Measurements from ENCODE around the gene GPRIN1. TPM values are rescaled to one million over a fixed set of nuclear protein-coding genes. Genes with fewer than 3 reads are reported as not detected.
A peak's percentile ranks its signal among the peaks of the same experiment; 100 is the strongest.

GPRIN1 gene
- total and polyA plus RNA-seq, 2 donors from 2014 or later: 0.45 to 1.3 TPM

DNA sequence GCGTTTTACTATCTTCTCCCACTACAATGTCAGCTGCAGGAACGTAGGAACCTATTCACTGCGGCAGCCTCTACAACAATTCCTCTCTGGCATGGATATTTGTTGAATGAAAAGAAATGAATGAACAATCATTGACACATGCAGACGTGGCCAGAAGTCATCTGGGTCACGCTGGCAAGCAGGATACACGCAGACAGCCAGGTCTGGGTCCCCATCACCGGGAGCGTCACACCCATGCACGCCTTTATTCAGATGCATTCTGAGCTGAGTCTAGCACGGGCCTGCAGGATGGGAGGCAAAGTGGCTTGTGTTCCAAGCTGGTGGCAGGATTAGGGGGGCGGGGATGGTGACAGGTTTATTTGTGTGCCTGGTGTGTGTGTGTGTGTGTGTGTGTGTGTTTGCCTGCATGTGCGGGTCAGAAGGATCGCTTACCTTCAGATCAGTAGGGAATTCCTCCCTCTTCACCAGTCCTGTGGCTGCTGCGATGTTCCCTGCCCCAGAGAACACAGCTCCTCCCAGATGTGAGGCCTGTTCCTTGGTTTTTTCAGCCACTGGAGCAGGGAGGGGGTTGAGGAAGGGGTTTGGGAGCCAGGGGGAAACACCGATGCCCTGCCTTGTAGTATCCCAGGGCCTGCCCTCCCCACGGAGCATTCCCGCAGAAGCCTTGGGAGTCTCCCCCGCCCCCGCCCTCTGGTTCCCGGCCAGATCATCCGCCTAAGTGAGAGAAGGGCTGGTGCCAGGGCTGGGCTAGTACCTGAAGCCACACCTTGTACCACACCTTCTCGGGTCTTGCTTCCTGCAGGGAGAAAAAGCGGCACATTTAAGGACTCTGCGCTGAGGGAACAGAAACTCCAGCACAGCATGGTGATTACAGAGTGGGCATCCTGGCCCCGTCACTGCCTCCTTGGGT lies 16.3 kb upstream of the GPRIN1 start:
- peak in 3 of 5 donors; percentile 27 to 56 (median 32) for DNase-seq
- TF ChIP-seq, protein P1, sequence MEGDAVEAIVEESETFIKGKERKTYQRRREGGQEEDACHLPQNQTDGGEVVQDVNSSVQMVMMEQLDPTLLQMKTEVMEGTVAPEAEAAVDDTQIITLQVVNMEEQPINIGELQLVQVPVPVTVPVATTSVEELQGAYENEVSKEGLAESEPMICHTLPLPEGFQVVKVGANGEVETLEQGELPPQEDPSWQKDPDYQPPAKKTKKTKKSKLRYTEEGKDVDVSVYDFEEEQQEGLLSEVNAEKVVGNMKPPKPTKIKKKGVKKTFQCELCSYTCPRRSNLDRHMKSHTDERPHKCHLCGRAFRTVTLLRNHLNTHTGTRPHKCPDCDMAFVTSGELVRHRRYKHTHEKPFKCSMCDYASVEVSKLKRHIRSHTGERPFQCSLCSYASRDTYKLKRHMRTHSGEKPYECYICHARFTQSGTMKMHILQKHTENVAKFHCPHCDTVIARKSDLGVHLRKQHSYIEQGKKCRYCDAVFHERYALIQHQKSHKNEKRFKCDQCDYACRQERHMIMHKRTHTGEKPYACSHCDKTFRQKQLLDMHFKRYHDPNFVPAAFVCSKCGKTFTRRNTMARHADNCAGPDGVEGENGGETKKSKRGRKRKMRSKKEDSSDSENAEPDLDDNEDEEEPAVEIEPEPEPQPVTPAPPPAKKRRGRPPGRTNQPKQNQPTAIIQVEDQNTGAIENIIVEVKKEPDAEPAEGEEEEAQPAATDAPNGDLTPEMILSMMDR (IDR thresholded peaks at IDR 0.05; ENCODE audit: borderline replicate concordance, extremely low read depth, insufficient read depth): no peak
- H3K36me3 ChIP-seq (ENCODE audit: control insufficient read depth in 2 of 3, insufficient read depth in 3 of 3, low read length in 3 of 3): no peaks in the 10 kb centered on the region
- H3K9me3 ChIP-seq (ENCODE audit: control insufficient read depth in 2 of 3, insufficient read depth in 1 of 3, low read length in 3 of 3): no peaks in the 10 kb centered on the region
- no peak for FAIRE-seq
- peaks cover 0 to 7% (median 0%) of the 10 kb centered on the region in 3 donors for H3K4me1 ChIP-seq (ENCODE audit: control insufficient read depth in 2 of 3, insufficient read depth in 2 of 3, low read depth in 1 of 3, low read length in 3 of 3)
- H3K4me3 ChIP-seq (ENCODE audit: low read length in 3 of 3): no peak overlapping the region
- no peak overlapping the region for H3K27ac ChIP-seq (ENCODE audit: low read depth in 2 of 2, low read length in 2 of 2)
- intact Hi-C loops (cut with DNase I): no loop called here
- H3K9ac ChIP-seq (ENCODE audit: low read length in 3 of 3): no peak overlapping the region
- H3K27me3 ChIP-seq (ENCODE audit: control insufficient read depth, insufficient read depth, low read length): peaks cover 27% of the 10 kb centered on the region

DNA sequence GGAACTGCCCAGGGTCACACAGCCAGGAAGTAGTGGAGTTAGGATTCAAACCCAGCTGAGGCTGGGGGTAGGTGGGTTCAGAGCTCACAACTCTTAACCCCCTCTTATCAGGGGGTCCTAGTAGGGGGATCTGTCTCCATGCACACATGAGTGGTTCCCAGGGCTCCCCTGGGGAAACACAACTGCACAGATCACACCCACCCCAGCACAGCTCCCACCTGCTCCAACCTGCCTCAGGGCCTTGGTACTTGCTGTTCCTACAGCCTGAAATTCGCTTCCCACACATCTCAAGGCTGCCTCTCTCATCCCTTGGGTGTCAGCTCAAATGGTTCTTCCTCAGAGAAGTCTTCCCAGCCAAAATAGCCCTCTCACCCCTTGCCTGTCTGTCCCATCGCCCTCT lies 15.6 kb upstream of the GPRIN1 start:
- peaks cover 25% of the 10 kb centered on the region for H3K27me3 ChIP-seq (ENCODE audit: control insufficient read depth, insufficient read depth, low read length)
- no peak overlapping the region for H3K9ac ChIP-seq (ENCODE audit: low read length in 3 of 3)
- TF ChIP-seq, protein P1 (IDR thresholded peaks at IDR 0.05; ENCODE audit: borderline replicate concordance, extremely low read depth, insufficient read depth): no peak
- no peak overlapping the region for H3K4me3 ChIP-seq (ENCODE audit: low read length in 3 of 3)
- H3K4me1 ChIP-seq (ENCODE audit: control insufficient read depth in 2 of 3, insufficient read depth in 2 of 3, low read depth in 1 of 3, low read length in 3 of 3): peaks cover 0 to 3% (median 0%) of the 10 kb centered on the region in 3 donors
- no peaks in the 10 kb centered on the region for H3K9me3 ChIP-seq (ENCODE audit: control insufficient read depth in 2 of 3, insufficient read depth in 1 of 3, low read length in 3 of 3)
- no peaks in the 10 kb centered on the region for H3K36me3 ChIP-seq (ENCODE audit: control insufficient read depth in 2 of 3, insufficient read depth in 3 of 3, low read length in 3 of 3)
- FAIRE-seq (no peak), DNase-seq (no peak)
- intact Hi-C loops (cut with DNase I): no loop called here
- H3K27ac ChIP-seq (ENCODE audit: low read depth in 2 of 2, low read length in 2 of 2): no peak overlapping the region

DNA sequence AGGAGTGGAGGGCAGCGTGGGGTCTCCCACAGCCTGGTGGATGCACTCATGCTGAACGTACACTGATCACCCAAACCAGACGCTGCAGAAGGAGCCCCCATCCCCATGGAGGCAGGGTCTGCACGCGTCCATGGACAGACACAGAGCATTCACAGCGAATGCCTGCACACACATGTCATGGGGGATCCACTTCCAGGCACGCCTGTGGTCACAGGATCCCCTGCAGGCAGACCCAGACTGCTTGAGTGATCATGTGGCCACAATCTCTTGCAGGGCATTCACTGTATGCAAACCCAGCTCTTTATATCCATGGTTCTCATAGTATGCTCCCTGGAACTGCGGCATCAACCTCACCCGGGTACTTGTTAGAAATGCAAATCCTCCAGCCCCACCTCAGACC lies 15.0 kb upstream of the GPRIN1 start:
- peaks cover 0 to 2% (median 0%) of the 10 kb centered on the region in 3 donors for H3K4me1 ChIP-seq (ENCODE audit: control insufficient read depth in 2 of 3, insufficient read depth in 2 of 3, low read depth in 1 of 3, low read length in 3 of 3)
- H3K9ac ChIP-seq (ENCODE audit: low read length in 3 of 3): no peak overlapping the region
- TF ChIP-seq, protein P1 (IDR thresholded peaks at IDR 0.05; ENCODE audit: borderline replicate concordance, extremely low read depth, insufficient read depth): no peak
- intact Hi-C loops (cut with DNase I): no loop called here
- H3K36me3 ChIP-seq (ENCODE audit: control insufficient read depth in 2 of 3, insufficient read depth in 3 of 3, low read length in 3 of 3): no peaks in the 10 kb centered on the region
- no peak for FAIRE-seq
- peaks cover 26% of the 10 kb centered on the region for H3K27me3 ChIP-seq (ENCODE audit: control insufficient read depth, insufficient read depth, low read length)
- H3K9me3 ChIP-seq (ENCODE audit: control insufficient read depth in 2 of 3, insufficient read depth in 1 of 3, low read length in 3 of 3): no peaks in the 10 kb centered on the region
- DNase-seq: no peak
- no peak overlapping the region for H3K27ac ChIP-seq (ENCODE audit: low read depth in 2 of 2, low read length in 2 of 2)
- no peak overlapping the region for H3K4me3 ChIP-seq (ENCODE audit: low read length in 3 of 3)

All from kidney (tissue), 14 donors.